Mucosa of rectum (tissue), 2 donors: Measurements from ENCODE around the gene NDUFA13.

Source experiments
- H3K27ac ChIP-seq, 2 donors: one replicate each; pipeline ENCODE4 v1.7.0; 2013; ENCODE audit warnings: inconsistent platforms in 2 of 2, low read depth in 2 of 2, low read length in 2 of 2
- H3K27me3 ChIP-seq, 2 donors: one replicate each; pipeline ENCODE4 v1.7.0; 2013; ENCODE audit warnings: low read length in 2 of 2; ENCODE audit not compliant: control insufficient read depth in 2 of 2, insufficient read depth in 2 of 2
- H3K36me3 ChIP-seq, 2 donors: one replicate each; pipeline ENCODE4 v1.7.0; 2013; ENCODE audit warnings: low read length in 2 of 2; ENCODE audit not compliant: control insufficient read depth in 2 of 2, insufficient read depth in 2 of 2
- H3K4me1 ChIP-seq, 2 donors: one replicate each; pipeline ENCODE4 v1.7.0; 2013; ENCODE audit warnings: low read length in 2 of 2, mild to moderate bottlenecking in 1 of 2; ENCODE audit not compliant: control insufficient read depth in 2 of 2, insufficient read depth in 2 of 2
- H3K4me3 ChIP-seq, 2 donors: one replicate each; pipeline ENCODE4 v1.7.0; 2013; ENCODE audit warnings: low read length in 2 of 2
- H3K9ac ChIP-seq, 2 donors: one replicate each; pipeline ENCODE4 v1.7.0; 2013; ENCODE audit warnings: low read length in 2 of 2, low read depth in 1 of 2, mild to moderate bottlenecking in 1 of 2
- H3K9me3 ChIP-seq, 2 donors: one replicate each; pipeline ENCODE4 v1.7.0; 2013; ENCODE audit warnings: low read length in 2 of 2; ENCODE audit not compliant: control insufficient read depth in 2 of 2
- donor health status: healthy.
- donor health status: Normal muscosa, but diverticular disease.

Gene NDUFA13

GRCh38 chr19:19568802-19569756 lies 53.1 kb downstream of the NDUFA13 start:
- Histone ChIP-seq H3K27ac (no peak overlapping the region), H3K9ac (no peak overlapping the region), H3K4me1 (no peaks in the 10 kb centered on the region), H3K36me3 (peaks cover 0 to 3% of the 10 kb centered on the region in 2 donors), H3K4me3 (no peak overlapping the region), H3K9me3 (no peaks in the 10 kb centered on the region), H3K27me3 (no peaks in the 10 kb centered on the region)

- H3K4me3 ChIP-seq, result no peak overlapping the region
- H3K9me3 ChIP-seq, result no peaks in the 10 kb centered on the region
Observed at GRCh38 chr19:19570571-19570970, 54.5 kb downstream of the NDUFA13 start.

GRCh38 chr19:19571071-19571786 lies 55.2 kb downstream of the NDUFA13 start:
- Histone ChIP-seq H3K9ac (no peak overlapping the region), H3K4me1 (no peaks in the 10 kb centered on the region), H3K27me3 (no peaks in the 10 kb centered on the region), H3K9me3 (no peaks in the 10 kb centered on the region), H3K36me3 (no peaks in the 10 kb centered on the region), H3K27ac (no peak overlapping the region), H3K4me3 (no peak overlapping the region)

More at GRCh38 chr19:19570571-19570970, 54.5 kb downstream of the NDUFA13 start:
- Histone ChIP-seq H3K27ac (no peak overlapping the region), H3K4me1 (no peaks in the 10 kb centered on the region), H3K36me3 (no peaks in the 10 kb centered on the region), H3K9ac (no peak overlapping the region), H3K27me3 (no peaks in the 10 kb centered on the region)

- Histone ChIP-seq H3K27ac (no peak overlapping the region), H3K9ac (no peak overlapping the region), H3K9me3 (no peaks in the 10 kb centered on the region), H3K36me3 (no peaks in the 10 kb centered on the region), H3K4me3 (no peak overlapping the region), H3K4me1 (peaks cover 5 to 6% of the 10 kb centered on the region in 2 donors), H3K27me3 (no peaks in the 10 kb centered on the region)
Observed at GRCh38 chr19:19575411-19575810, 59.4 kb downstream of the NDUFA13 start.
